OCI-LY7 (cell line): Measurements from ENCODE around the gene ANKRD27. TPM values are rescaled to one million over a fixed set of nuclear protein-coding genes. Genes with fewer than 3 reads are reported as not detected.

Experiments
- Bru-seq: library from RNA; stranded (reverse); fragments of 400-500 nt; gene quantifications from one replicate; lab custom pipeline; 2021; lab: Mats Ljungman, UMichigan
- BruChase-seq, 2 experiments: library from RNA; stranded (reverse); fragments of 400-500 nt; gene quantifications; one replicate each; lab custom pipeline; 2021; lab: Mats Ljungman, UMichigan
- BruUV-seq: library from RNA; stranded (reverse); fragments of 400-500 nt; replicated peaks from 2 replicates; lab custom pipeline; 2021; lab: Mats Ljungman, UMichigan
- CTCF ChIA-PET: fragments of 300-600 bp; sonication (Branson Sonifier 250); formaldehyde crosslinking; loops from one replicate; lab custom pipeline; 2022; ENCODE audit warnings: antibody characterized with exemption; ENCODE audit not compliant: unreplicated experiment; lab: Charles Lee
- POLR2A ChIA-PET: fragments of 300-600 bp; sonication (Branson Sonifier 250); formaldehyde crosslinking; loops from one replicate; lab custom pipeline; 2022; ENCODE audit warnings: antibody characterized with exemption; lab: Charles Lee
- DNase-seq: peaks from one replicate; pipeline ENCODE4 v3.0.0-alpha.2; 2015; ENCODE audit warnings: low spot score
- H2AFZ ChIP-seq: fragments of 200-600 bp; sonication (generic), shearing (Covaris generic); 2 replicates; pipeline ENCODE4 v1.6.1; 2014; ENCODE audit warnings: mild to moderate bottlenecking, antibody characterized with exemption, low read length, moderate library complexity
- H3K27ac ChIP-seq: fragments of 200-600 bp; sonication (generic); 2 replicates; pipeline ENCODE4 v1.5.1; 2014; ENCODE audit warnings: mixed run types, low read depth, mild to moderate bottlenecking, moderate library complexity, low read length, inconsistent platforms; ENCODE audit not compliant: poor library complexity, severe bottlenecking
- H3K36me3 ChIP-seq: fragments of 200-600 bp; sonication (generic); 2 replicates; pipeline ENCODE4 v1.6.1; 2014; ENCODE audit warnings: mild to moderate bottlenecking, antibody characterized with exemption, low read length, moderate library complexity, mixed read lengths; ENCODE audit not compliant: insufficient read depth
- H3K4me1 ChIP-seq: fragments of 200-600 bp; sonication (generic); 2 replicates; pipeline ENCODE4 v1.5.1; 2014; ENCODE audit warnings: mild to moderate bottlenecking, low read length; ENCODE audit not compliant: insufficient read depth, poor library complexity, severe bottlenecking
- H3K4me2 ChIP-seq: fragments of 200-600 bp; sonication (generic); 2 replicates; pipeline ENCODE4 v1.6.1; 2014; ENCODE audit warnings: mild to moderate bottlenecking, low read length
- H3K4me3 ChIP-seq: fragments of 200-600 bp; sonication (generic); 2 replicates; pipeline ENCODE4 v1.5.1; 2014; ENCODE audit warnings: mild to moderate bottlenecking, low read depth, low read length; ENCODE audit not compliant: poor library complexity, severe bottlenecking
- H3K79me2 ChIP-seq: fragments of 200-600 bp; sonication (generic); 2 replicates; pipeline ENCODE4 v1.6.1; 2016; ENCODE audit warnings: low read depth, mild to moderate bottlenecking, low read length, moderate library complexity, mixed read lengths; ENCODE audit not compliant: insufficient read depth
- H3K9me2 ChIP-seq: fragments of 200-600 bp; sonication (generic); 2 replicates; pipeline ENCODE4 v1.6.1; 2016; ENCODE audit warnings: mild to moderate bottlenecking, low read length, mixed read lengths; ENCODE audit not compliant: insufficient read depth
- H3K9me3 ChIP-seq: fragments of 200-600 bp; sonication (generic); 2 replicates; pipeline ENCODE4 v1.6.1; 2014; ENCODE audit warnings: mild to moderate bottlenecking, mixed run types, low read length, mixed read lengths
- H4K20me1 ChIP-seq: fragments of 200-600 bp; sonication (generic); 2 replicates; pipeline ENCODE4 v1.6.1; 2014; ENCODE audit warnings: mild to moderate bottlenecking, antibody characterized with exemption, low read length, moderate library complexity, mixed read lengths; ENCODE audit not compliant: insufficient read depth
- EZH2phosphoT487 ChIP-seq: fragments of 200-600 bp; sonication (generic); IDR thresholded peaks from 2 replicates; pipeline ENCODE4 v1.6.1; 2018; ENCODE audit warnings: low read depth, borderline replicate concordance, mild to moderate bottlenecking, mixed run types, antibody characterized with exemption, low read length, moderate library complexity, mixed read lengths
- intact Hi-C: fragments of 100-400 bp; cut with micrococcal nuclease; formaldehyde crosslinking; loops from one replicate; pipeline ENCODE4 v1.10.0; 2022; ENCODE audit not compliant: unreplicated experiment
- long read RNA-seq: library from polyadenylated mRNA; stranded (forward); transcript quantifications from one replicate; pipeline ENCODE4 v2.0.0, GENCODE V29; 2022
- total RNA-seq, 2 experiments: library from RNA; depleted of rRNA in 1 of 2; stranded (reverse); fragments of >200 nt in 1 of 2; shearing (Covaris generic) in 1 of 2; gene quantifications; 2 replicates each; pipeline ENCODE4 v1.2.3, GENCODE V29; 2014 to 2022
- TF ChIP-seq, protein P1 (sequence below): fragments of 200-600 bp; sonication (generic); conservative IDR thresholded peaks from 2 replicates; pipeline ENCODE4 v1.5.1; 2014; ENCODE audit warnings: mild to moderate bottlenecking, antibody characterized with exemption, low read length, moderate library complexity, mixed read lengths

Gene ANKRD27
- total RNA-seq (2014; rRNA removed; shearing (Covaris generic)): 39.3 and 43.0 TPM in 2 replicates
- 55.3 and 58.5 TPM in 2 replicates for total RNA-seq (2022)
- percentile 61 among the genes with signal in this experiment for Bru-seq, nascent RNA
- percentile 66 among the genes with signal in this experiment for BruChase-seq, experiment 1, labeled RNA remaining after a 6-hour chase
- BruChase-seq, experiment 2, labeled RNA remaining after a 2-hour chase: percentile 66 among the genes with signal in this experiment
- long read RNA-seq, full-length matches to known transcripts: 118 of 209 reads
- long read RNA-seq, partial matches to known transcripts: 15 of 209 reads
- long read RNA-seq, other reads (novel, unspliced or antisense): 76 of 209 reads

DNA sequence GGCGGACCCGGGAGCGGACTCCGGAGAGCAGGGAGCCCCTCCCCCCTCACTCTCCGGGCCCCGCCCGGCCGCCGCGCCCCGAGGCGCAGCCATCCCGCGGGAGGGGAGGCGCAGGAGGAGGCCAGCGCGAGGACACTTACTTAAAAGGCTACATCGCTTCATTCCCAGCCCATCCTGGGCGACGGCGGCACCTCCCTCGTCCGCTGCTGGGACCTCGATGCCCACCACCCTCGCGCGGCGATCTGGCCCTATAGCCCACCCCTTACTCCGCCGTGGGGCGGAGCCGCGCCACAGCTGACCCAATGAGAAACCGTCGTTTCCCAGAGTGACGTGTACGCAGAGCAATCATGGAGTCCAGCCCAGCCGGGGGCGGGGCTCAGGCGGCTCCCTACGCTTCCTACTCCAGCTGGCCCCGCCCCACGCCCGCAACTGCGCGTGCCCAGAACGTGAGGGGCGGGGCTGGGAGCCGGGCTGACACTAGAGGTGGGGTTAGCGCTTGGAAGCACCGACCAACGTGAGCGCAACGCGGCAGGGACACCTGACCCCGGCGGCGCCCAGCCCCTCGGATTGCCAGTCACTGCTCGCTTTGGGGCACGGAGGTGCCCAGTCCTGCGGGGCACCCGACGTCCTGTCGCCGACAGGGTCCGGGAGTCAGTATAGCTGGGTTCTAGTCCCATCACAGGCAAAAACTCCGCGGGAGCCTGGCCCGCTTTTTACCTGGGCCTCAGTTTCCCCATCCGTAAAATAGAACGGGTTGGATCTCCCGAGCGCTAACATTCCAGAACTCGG, at the start of gene ANKRD27:
Gene ANKRD27 (minus strand): TSS at position 250 of the 789 bp plus-strand sequence. CDS start 16,165 bp downstream, outside the sequence.
- Histone ChIP-seq H3K79me2 (peaks cover 31% of the 10 kb centered on the region), H3K27ac (peak within 1 kb of the TSS; percentile 36), H3K4me1 (peaks cover 21% of the 10 kb centered on the region), H3K4me3 (peak within 1 kb of the TSS; percentile 99), H2AFZ (peak within 1 kb of the TSS; percentile 98), H3K36me3 (peaks cover 5% of the 10 kb centered on the region; the same call in 1 of the 2 replicates), H3K9me3 (no peaks in the 10 kb centered on the region), H3K4me2 (peak within 1 kb of the TSS; percentile 100), H3K9me2 (no peaks in the 10 kb centered on the region), H4K20me1 (peaks cover 10% of the 10 kb centered on the region; the same call in 1 of the 2 replicates)
- CTCF ChIA-PET: interaction anchor here (0.9 kb wide), 1 partner anchor 9 kb away, joined by 3 read pairs; no protein-coding TSS in a partner anchor
- no TSS peak for BruUV-seq
- no peak for TF ChIP-seq EZH2phosphoT487
- TF ChIP-seq, protein P1, sequence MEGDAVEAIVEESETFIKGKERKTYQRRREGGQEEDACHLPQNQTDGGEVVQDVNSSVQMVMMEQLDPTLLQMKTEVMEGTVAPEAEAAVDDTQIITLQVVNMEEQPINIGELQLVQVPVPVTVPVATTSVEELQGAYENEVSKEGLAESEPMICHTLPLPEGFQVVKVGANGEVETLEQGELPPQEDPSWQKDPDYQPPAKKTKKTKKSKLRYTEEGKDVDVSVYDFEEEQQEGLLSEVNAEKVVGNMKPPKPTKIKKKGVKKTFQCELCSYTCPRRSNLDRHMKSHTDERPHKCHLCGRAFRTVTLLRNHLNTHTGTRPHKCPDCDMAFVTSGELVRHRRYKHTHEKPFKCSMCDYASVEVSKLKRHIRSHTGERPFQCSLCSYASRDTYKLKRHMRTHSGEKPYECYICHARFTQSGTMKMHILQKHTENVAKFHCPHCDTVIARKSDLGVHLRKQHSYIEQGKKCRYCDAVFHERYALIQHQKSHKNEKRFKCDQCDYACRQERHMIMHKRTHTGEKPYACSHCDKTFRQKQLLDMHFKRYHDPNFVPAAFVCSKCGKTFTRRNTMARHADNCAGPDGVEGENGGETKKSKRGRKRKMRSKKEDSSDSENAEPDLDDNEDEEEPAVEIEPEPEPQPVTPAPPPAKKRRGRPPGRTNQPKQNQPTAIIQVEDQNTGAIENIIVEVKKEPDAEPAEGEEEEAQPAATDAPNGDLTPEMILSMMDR: no peak
- intact Hi-C loops: loop anchor here (5.0 to 10.0 kb wide), 2 partner anchors 297 to 500 kb away; partner anchors contain the start of genes CEP89 and FAAP24
- POLR2A ChIA-PET: interaction anchor here (0.7 kb wide), 1 partner anchor 336 kb away, joined by 3 read pairs; no protein-coding TSS in a partner anchor
- peak; percentile 99 for DNase-seq

DNA sequence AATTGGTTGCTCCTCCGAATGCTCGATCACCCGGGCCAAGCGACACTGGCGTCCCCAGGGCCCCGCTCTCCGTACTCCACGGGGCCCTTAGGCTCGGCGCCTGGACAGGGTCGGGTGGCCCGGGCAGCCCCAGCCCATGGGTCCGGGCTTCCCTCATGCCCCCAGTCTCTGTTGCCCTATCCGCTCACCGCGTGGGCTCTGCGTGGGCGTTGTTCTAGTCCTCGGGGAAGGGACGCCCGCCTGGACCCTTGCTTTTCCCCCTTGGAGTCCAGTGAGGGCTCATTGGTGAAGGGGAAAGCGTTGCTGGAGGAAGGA, 45.9 kb upstream of the ANKRD27 start:
- CTCF ChIA-PET: no interaction called here
- no peaks in the 10 kb centered on the region for H3K4me1 ChIP-seq
- TF ChIP-seq, protein P1: no peak
- no peak for TF ChIP-seq EZH2phosphoT487

More for the DNA sequence above, 45.9 kb upstream of the ANKRD27 start:
- Histone ChIP-seq H3K9me2 (no peaks in the 10 kb centered on the region), H3K79me2 (no peaks in the 10 kb centered on the region), H4K20me1 (no peaks in the 10 kb centered on the region), H2AFZ (no peak overlapping the region), H3K27ac (no peak overlapping the region), H3K9me3 (no peaks in the 10 kb centered on the region), H3K36me3 (no peaks in the 10 kb centered on the region), H3K4me2 (no peak overlapping the region), H3K4me3 (no peak overlapping the region)
- no TSS peak for BruUV-seq
- intact Hi-C loops: no loop called here
- DNase-seq: no peak
- POLR2A ChIA-PET: no interaction called here
